ENCODE results near the gene MRFAP1.

Gene MRFAP1

GRCh38 chr4:6603128-6603527, 37.4 kb upstream of the MRFAP1 start:
- H4K20me1 ChIP-seq (ENCODE audit: insufficient read depth, low read length) = no peaks in the 10 kb centered on the region
- TF ChIP-seq, protein P1, sequence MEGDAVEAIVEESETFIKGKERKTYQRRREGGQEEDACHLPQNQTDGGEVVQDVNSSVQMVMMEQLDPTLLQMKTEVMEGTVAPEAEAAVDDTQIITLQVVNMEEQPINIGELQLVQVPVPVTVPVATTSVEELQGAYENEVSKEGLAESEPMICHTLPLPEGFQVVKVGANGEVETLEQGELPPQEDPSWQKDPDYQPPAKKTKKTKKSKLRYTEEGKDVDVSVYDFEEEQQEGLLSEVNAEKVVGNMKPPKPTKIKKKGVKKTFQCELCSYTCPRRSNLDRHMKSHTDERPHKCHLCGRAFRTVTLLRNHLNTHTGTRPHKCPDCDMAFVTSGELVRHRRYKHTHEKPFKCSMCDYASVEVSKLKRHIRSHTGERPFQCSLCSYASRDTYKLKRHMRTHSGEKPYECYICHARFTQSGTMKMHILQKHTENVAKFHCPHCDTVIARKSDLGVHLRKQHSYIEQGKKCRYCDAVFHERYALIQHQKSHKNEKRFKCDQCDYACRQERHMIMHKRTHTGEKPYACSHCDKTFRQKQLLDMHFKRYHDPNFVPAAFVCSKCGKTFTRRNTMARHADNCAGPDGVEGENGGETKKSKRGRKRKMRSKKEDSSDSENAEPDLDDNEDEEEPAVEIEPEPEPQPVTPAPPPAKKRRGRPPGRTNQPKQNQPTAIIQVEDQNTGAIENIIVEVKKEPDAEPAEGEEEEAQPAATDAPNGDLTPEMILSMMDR (IDR thresholded peaks at IDR 0.05; ENCODE audit: low read depth, low read length) = no peak
- no peak for TF ChIP-seq EZH2phosphoT487 (IDR thresholded peaks at IDR 0.05; ENCODE audit: low read depth)

GRCh38 chr4:6605114-6605513, 35.4 kb upstream of the MRFAP1 start:
- Histone ChIP-seq H2AFZ (ENCODE audit: low read depth, low read length) (no peak overlapping the region), H3K4me1 (ENCODE audit: low read length) (no peaks in the 10 kb centered on the region), H3K27ac (ENCODE audit: low read length) (no peak overlapping the region), H3K9ac (ENCODE audit: low read length) (no peak overlapping the region), H3K4me2 (ENCODE audit: low read length) (no peak overlapping the region), H4K20me1 (ENCODE audit: insufficient read depth, low read length) (no peaks in the 10 kb centered on the region), H3K79me2 (ENCODE audit: low read length) (no peaks in the 10 kb centered on the region), H3K27me3 (ENCODE audit: low read depth, low read length) (no peaks in the 10 kb centered on the region), H3K9me3 (ENCODE audit: insufficient read depth, low read length) (no peaks in the 10 kb centered on the region), H3K4me3 (ENCODE audit: low read length) (no peak overlapping the region), H3K36me3 (replicated peaks; ENCODE audit: low read depth, low read length) (peaks cover 15% of the 10 kb centered on the region)
- no peak for TF ChIP-seq EZH2phosphoT487 (IDR thresholded peaks at IDR 0.05; ENCODE audit: low read depth)
- TF ChIP-seq, protein P1 (IDR thresholded peaks at IDR 0.05; ENCODE audit: low read depth, low read length) = no peak

More at GRCh38 chr4:6603128-6603527, 37.4 kb upstream of the MRFAP1 start:
- H3K4me1 ChIP-seq (ENCODE audit: low read length) = no peaks in the 10 kb centered on the region
- H3K9me3 ChIP-seq (ENCODE audit: insufficient read depth, low read length) = no peaks in the 10 kb centered on the region
- no peak overlapping the region for H3K27ac ChIP-seq (ENCODE audit: low read length)
- no peak overlapping the region for H3K4me3 ChIP-seq (ENCODE audit: low read length)
- H2AFZ ChIP-seq (ENCODE audit: low read depth, low read length) = no peak overlapping the region
- peaks cover 15% of the 10 kb centered on the region for H3K36me3 ChIP-seq (replicated peaks; ENCODE audit: low read depth, low read length)
- H3K79me2 ChIP-seq (ENCODE audit: low read length) = no peaks in the 10 kb centered on the region
- H3K9ac ChIP-seq (ENCODE audit: low read length) = no peak overlapping the region
- no peaks in the 10 kb centered on the region for H3K27me3 ChIP-seq (ENCODE audit: low read depth, low read length)
- no peak overlapping the region for H3K4me2 ChIP-seq (ENCODE audit: low read length)

- H3K36me3 ChIP-seq (replicated peaks; ENCODE audit: low read depth, low read length) = peaks cover 15% of the 10 kb centered on the region
These were observed 34.9 kb upstream of the MRFAP1 start for GRCh38 chr4:6605605-6606004.

GRCh38 chr4:6606465-6607235, 33.8 kb upstream of the MRFAP1 start:
- Histone ChIP-seq H3K27ac (ENCODE audit: low read length) (no peak overlapping the region), H4K20me1 (ENCODE audit: insufficient read depth, low read length) (no peaks in the 10 kb centered on the region), H3K4me3 (ENCODE audit: low read length) (no peak overlapping the region), H2AFZ (ENCODE audit: low read depth, low read length) (no peak overlapping the region), H3K79me2 (ENCODE audit: low read length) (no peaks in the 10 kb centered on the region), H3K4me1 (ENCODE audit: low read length) (no peaks in the 10 kb centered on the region), H3K27me3 (ENCODE audit: low read depth, low read length) (no peaks in the 10 kb centered on the region), H3K36me3 (replicated peaks; ENCODE audit: low read depth, low read length) (peaks cover 15% of the 10 kb centered on the region), H3K9ac (ENCODE audit: low read length) (no peak overlapping the region), H3K9me3 (ENCODE audit: insufficient read depth, low read length) (no peaks in the 10 kb centered on the region), H3K4me2 (ENCODE audit: low read length) (no peak overlapping the region)
- TF ChIP-seq, protein P1 (IDR thresholded peaks at IDR 0.05; ENCODE audit: low read depth, low read length) = no peak
- no peak for TF ChIP-seq EZH2phosphoT487 (IDR thresholded peaks at IDR 0.05; ENCODE audit: low read depth)

More at GRCh38 chr4:6605605-6606004, 34.9 kb upstream of the MRFAP1 start:
- Histone ChIP-seq H2AFZ (ENCODE audit: low read depth, low read length) (no peak overlapping the region), H3K4me2 (ENCODE audit: low read length) (no peak overlapping the region), H3K27me3 (ENCODE audit: low read depth, low read length) (no peaks in the 10 kb centered on the region), H3K4me1 (ENCODE audit: low read length) (no peaks in the 10 kb centered on the region), H3K27ac (ENCODE audit: low read length) (no peak overlapping the region), H3K4me3 (ENCODE audit: low read length) (no peak overlapping the region), H3K9me3 (ENCODE audit: insufficient read depth, low read length) (no peaks in the 10 kb centered on the region), H3K79me2 (ENCODE audit: low read length) (no peaks in the 10 kb centered on the region), H4K20me1 (ENCODE audit: insufficient read depth, low read length) (no peaks in the 10 kb centered on the region), H3K9ac (ENCODE audit: low read length) (no peak overlapping the region)
- TF ChIP-seq, protein P1 (IDR thresholded peaks at IDR 0.05; ENCODE audit: low read depth, low read length) = no peak
- TF ChIP-seq EZH2phosphoT487 (IDR thresholded peaks at IDR 0.05; ENCODE audit: low read depth) = no peak
